ENCODE data around the gene GIMAP7.
"Not testable (repeated sequence)": the region's sequence is repeated elsewhere in the genome, so short reads cannot be mapped to it uniquely, and the experiment has no call there.

GIMAP7 gene

DNA sequence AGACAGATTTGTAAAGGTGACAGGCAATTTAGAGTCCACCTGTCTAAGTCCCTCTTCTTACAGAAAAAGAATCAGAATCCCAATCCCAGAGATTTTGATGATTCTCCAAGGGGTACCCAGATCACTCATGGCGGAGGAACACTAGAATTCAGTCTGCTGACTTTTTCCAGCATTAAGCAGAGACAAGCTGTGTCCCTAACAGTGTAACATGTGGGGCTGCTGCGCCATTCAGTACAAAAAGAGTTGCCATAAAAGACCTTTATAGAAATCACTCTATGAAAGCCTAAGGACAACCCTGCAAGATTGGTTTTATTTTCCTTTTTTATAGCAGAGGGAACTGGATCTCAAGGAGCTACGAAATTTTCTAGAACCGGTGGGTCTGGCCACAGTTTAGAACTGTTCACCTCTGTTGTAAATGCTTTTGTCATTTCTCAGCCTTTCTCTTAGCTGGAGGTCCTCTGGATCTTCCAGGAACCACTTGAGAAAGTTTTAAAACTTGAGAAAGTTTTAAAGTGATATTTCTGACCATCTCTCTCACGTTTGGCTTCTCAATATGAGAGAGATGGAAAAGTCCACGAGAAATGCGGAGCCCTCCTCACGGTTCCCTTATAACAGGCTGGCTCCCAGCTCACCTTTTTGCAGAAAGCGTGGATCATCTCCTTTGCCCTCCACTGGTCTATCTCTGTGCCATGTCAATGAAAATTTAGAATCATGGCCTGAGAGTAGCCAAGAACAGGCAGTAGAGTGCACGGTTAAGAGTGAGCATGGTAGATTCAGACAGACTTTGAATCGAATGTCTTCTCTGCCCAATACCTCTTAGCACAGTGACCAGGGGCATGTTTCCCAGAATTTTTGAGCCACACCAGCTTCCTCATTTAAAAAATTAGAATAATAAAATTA, 826 bp downstream of the GIMAP7 start:
- DNase-seq, result peak in 1 of 5 donors; percentile 52

DNA sequence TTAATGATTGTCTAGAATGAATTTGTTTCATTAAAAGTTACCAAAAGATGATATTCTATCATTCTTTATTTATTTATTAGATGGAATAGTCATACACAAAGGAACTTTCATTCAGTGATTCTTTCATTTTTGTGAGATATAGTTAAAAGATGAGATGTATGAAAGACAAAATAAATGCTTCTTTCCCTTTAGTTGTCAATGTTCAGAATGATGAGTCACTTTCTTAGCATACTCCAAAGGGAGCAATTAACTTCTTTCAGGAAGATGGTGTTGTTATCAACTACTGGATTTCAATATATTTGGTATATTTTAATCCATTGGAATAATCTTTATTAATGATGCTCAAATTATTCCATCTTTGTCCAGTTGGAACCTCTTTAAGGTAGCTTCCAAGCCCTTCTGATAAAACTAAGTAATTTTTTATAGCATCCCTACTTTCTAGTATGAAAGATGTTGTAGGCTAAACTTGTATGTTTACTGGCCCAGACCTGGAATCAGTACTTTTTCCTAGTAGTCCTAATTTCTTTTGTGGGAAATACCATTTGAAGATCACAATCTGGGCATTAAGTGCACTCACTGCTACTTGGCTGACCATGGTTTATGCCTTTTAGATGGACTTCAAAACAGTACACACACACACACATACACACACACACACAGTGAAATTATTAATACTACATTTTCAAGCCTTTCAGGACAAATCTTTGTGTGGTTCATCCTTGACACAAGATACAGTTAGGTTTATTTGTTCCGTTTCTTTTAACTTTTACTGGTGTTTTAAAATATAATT, 2.5 kb downstream of the GIMAP7 start:
- peak in 1 of 5 donors; percentile 36 for DNase-seq

DNA sequence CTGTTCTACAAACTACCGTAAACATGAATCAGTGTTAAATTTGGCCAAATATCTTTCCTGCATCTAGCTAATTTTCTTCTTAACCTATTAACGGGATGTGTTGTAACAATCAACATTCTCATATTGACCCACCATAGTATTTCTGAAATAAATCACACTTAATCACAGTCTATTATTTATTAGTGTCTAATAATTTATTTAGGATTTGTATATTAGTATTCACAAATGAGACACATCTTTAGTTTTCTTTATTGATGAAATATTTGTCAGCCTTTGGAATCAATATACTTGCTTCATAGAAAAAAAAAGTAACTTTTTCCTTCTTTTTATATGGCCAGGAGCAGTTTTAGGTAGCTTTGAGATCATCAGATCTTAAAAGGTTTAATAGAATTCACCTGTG, 4.6 kb downstream of the GIMAP7 start:
- no peak for DNase-seq

DNA sequence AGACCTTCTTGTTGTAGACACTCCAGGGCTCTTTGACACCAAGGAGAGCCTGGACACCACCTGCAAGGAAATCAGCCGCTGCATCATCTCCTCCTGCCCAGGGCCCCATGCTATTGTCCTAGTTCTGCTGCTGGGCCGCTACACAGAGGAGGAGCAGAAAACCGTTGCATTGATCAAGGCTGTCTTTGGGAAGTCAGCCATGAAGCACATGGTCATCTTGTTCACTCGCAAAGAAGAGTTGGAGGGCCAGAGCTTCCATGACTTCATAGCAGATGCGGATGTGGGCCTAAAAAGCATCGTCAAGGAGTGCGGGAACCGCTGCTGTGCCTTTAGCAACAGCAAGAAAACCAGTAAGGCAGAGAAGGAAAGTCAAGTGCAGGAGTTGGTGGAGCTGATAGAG, 5.5 kb downstream of the GIMAP7 start:
- DNase-seq, result peak in 1 of 5 donors; percentile 61

DNA sequence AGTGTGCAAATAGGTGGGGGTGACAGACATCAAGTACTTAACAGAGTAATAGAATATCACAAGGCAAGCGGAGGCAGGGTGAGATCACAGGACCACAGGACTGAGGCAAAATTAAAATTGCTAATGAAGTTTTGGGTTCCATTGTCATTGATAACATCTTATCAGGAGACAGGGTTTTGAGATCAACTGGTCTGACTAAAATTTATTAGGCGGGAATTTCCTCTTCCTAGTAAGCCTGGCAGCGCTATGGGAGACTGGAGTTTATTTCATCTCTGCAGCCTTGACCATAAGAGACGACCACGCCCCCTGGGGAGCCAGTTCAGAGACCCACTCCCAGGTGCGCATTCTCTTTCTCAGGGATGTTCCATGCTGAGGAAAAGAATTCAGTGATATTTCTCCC, 8.3 kb downstream of the GIMAP7 start:
- not testable (repeated sequence) for DNase-seq

DNA sequence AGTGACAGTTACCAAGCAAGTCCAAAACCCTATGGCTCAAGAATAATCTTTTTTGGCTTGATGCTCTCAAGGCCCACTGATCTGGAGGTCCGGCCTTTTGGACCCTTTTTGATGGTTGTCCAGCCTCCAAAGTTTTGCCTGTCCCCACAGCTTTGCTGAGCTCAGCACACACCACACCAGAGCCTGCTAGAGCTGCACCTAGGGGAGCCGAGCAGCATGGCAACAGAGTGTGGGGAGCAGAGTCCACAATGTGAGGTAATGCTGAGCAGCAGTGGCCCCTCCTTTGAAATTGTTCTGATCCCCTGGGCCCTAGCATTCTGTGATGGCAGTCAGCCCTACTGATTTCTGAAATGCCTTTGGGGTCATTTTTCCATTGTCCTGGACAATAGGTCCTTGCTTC, 9.3 kb downstream of the GIMAP7 start:
- DNase-seq, result no peak

DNA sequence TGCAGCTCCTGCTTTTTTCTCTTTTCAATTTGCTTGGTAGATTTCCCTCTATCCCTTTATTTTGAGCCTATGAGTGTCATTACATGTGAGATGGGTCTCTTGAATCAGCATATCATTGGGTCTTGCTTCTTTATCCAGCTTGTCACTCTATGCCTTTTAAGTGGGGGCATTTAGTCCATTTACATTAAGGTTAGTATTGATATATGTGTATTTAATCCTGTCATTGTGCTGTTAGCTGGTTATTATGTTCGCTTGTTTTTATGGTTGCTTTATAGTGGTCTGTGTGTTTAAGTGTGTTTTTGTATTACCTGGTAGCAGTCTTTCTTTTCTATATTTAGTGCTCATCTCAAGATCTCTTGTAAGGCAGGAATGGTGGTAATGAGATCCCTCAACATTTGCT, 17.0 kb downstream of the GIMAP7 start:
- no peak for DNase-seq

DNA sequence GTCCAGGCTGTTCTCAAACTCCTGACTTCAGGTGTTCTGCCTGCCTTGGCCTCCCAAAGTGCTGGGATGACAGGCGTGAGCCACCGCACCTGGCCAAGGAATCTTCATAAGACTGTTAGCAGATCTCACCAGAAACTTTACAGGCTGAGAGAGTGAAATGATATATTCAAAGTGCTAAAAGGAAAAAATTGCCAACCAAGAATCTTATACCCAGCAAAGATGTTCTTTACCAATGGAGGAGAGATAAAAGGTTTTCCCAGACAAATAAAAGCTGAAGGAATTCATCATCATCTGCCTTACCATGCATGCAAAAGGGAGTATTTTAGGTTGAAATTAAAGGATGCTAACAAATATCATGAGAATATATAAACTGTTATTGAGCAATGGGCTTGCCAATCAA, 23.6 kb downstream of the GIMAP7 start:
- DNase-seq, result no peak

DNA sequence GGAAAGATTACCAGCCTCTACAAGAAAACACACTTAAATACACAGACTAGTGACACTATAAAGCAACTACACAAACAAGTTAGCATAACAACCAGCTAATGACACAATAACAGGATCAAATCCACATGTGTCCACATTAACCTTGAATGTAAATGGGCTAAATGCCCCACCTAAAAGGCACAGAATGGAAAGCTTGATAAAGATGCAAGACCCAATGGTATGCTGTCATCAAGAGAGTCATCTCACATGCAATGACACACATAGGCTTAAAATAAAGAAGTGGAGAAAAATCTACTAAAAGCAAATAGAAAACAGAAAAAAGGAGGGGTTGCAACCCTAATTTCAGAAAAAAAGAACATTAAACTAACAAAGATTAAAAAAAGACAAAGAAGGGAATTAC, 38.5 kb downstream of the GIMAP7 start:
- DNase-seq, result no peak

DNA sequence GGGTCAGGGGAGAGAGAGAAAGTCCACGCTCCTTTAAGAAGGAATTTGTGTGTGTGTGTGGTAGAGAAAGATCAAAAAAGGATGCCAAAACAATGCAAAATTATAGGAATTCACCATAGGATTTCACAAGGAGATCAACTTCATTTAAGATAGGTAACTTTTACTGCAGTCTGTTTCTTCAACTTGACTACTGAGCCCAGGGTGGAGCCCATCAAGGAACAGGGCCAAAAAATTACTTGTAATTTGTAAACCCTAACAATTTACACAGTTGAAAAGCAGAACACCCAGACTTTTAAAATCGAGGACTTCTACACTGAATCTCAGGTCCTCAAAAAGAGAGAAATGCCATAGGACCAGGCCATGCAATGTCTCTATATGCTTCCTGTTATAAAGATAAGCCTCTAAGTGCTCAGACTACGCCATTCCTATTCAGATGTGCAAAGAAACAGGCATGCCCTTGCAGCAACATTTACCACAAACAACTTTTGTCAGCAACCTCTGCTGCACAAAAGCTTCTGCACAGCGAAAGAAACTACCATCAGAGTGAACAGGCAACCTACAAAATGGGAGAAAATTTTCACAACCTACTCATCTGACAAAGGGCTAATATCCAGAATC, 42.0 kb downstream of the GIMAP7 start:
- DNase-seq, result peak in 1 of 5 donors; percentile 91

DNA sequence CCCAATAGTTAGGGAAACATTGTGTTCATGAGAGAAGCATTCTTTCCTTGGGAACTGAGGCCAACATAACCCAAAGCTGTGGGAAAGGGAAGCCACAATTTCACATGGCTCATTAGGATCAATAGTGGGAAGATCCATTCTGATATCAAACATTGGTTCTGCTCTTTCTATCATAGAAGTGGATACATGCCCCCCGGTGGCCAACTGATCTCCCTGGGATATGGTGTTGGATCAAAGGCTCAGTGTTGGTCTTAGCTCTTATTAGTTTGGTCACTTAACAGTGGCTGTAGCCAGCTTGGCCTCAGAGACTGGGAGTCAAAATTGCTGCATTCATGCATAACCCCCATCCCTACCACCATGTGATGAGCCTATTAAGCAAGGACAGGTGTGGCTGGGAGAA, 45.8 kb downstream of the GIMAP7 start:
- DNase-seq, result no peak

DNA sequence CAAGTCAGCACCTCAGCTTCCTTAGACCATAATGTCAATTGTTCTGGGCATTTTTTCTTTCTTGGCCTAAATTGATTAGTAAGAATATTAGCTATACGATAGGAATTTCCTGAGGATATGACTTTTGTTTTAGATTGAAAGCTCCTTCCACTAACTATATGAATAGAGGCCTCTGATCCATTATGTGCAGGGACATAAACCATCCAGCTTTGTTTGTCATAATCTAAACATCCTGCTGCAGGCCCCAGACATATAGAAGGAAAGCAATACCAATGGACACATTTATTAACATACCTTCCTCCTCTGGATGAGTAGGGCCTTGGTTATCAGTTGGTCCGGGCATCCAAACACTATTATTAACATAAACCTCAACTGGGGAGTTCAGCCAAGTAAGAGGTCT, 48.2 kb downstream of the GIMAP7 start:
- no peak for DNase-seq

DNA sequence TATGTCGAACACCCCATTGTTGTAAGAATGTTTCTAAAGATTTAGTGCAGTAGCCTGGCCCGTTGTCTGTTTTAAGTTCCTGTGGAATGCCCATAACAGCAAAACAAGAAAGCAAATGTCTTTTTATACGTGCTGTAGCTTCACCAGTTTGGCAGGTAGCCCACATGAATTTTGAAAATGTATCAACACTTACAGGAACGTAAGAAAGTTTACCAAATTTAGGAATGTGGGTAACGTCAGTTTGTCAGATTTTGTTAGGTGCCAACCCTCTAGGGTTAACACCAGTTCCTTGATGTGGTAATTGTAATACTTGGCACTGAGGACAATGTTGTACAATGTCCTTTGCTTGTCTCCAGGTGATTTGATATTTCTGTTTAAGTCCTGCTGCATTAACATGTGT, 49.3 kb downstream of the GIMAP7 start:
- DNase-seq, result peak in 1 of 5 donors; percentile 71

DNA sequence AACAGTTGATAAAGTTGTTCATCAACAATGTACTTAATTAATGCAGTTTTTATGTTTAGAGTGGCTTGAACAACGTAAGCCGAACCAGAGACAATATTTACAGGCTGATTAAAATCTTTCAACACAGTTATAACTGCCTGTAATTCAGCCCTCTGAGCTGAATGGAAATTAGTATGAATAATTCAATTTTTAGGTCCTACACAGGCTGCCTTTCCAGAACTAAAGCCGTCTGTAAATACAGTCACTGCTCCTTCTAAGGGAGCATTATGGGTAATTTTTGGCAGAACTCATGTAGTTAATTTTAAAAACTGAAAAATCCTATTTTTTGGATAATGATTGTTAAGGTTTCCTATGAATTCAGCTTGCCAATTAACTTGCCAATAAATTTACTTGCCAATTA, 49.9 kb downstream of the GIMAP7 start:
- DNase-seq, result no peak

DNA sequence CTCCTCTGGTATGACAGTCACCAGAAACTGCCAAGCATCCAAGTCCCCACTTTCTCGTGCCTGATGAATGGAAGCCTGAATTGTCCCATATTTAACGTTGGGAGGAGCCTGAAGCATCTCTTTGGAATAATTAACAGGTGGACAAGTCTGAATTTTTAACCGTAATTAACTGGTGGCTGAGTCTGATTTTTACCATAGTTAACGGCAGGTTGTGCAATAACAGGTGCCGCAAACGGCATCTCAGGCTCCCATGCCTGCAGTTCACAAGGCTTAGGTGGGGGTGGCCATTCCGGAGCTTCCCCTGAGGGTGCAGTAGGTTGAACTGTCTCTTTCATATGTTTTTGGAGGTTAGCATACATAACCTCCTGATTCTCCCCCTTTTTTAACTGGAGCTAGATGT, 50.6 kb downstream of the GIMAP7 start:
- DNase-seq, result no peak

DNA sequence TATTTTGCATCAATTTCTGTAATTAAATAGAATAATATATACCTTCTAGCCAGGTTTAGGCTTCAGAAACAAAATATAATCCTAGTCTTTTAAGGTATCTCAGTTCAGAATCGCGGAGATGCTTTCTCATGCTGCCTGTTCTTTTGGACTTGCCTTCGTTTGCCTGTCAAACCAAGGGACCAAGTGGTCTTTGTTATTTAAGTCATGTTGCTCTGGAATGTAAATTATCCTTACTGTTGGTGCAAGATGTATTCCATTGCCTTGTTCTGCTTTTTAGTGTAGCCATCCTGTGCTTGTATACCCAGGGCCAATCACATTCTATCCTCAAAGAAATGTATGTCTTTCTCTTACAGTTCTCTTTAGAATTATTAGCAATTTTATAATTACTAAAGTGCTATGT, 51.5 kb downstream of the GIMAP7 start:
- no peak for DNase-seq

DNA sequence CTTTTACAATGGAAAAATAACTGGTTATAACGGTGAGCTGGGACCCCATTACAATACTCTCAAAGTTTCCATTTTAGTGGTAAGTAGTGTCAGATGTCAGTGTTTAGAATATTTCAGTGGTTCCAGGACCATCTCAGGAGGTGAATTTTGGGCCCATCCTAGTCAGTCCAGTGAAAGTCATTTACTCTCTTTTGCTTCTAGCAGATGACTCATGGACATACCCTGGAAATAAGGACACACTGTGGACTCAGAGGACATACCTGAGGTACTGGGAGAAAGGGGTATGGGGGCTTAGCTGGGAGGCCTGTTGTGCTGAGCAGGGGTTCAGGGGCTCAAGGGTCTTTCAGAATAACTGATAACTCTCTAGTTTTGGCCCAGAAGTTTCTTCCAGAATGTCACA, 51.9 kb downstream of the GIMAP7 start:
- no peak for DNase-seq

DNA sequence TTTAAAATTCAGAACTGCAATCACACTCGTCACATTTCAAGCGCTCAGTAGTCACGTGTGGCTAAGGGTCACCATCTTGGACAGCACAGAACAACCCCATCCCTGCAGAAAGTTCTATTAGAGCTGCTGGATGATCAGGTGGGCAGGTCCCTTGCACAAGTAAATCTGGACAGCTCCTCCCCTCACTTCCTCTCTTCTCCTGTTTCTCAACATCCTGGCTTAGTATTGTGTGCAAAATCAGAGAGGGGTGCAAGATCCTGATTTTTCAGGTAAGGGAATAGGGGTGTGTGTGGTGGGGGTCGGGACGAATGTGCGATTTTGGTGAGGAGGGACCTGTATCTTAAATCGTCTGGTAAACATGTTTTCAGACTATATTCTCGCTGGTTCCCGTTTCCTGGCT, 52.5 kb downstream of the GIMAP7 start, which contains the start of gene GIMAP4:
Gene GIMAP4 (plus strand): TSS at position 222 of the 400 bp plus-strand sequence. CDS start 2,512 bp downstream, outside the sequence.
- peak in 1 of 5 donors; percentile 70 for DNase-seq

DNA sequence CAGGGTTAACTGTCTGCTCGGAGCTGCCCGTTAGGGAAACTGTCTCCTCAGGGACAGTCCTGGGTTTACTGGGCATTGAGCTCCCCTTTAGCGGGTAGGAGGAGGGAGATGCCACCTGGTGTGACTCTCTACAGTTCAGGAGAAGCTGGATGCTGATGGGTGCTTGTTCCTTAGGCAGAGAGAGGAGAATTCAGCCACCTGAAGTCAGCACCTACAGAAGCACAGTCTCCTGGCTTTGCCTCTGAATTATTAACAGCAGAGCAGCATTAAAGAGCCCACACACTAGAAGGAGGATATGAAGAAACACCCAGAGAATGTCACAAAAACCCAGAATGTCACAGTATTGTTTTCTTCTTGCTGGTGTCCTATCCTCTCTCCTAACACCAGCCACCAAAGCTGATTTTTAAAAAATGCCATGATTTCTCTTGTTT, 53.2 kb downstream of the GIMAP7 start:
- DNase-seq, result peak in 1 of 5 donors; percentile 41

DNA sequence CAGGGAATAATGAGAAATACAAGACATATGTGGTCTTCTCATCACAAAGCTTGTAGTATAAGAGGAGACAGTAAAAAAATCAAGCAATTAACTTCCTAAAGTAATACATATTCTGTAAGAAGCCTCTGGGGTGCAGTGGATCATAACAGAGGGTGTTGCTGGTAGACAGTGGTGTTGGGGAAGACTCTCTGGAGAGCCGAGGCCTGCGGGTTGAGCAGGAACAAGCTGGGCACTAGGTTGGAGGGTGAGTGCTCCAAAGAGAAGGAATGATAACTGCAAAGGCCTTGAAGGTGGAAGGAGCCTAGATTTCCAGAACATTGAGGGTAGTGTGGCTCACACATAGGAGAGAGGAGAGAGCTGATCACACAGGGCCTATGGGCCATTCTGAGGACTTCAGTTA, 54.0 kb downstream of the GIMAP7 start:
- peak in 1 of 5 donors; percentile 57 for DNase-seq

DNA sequence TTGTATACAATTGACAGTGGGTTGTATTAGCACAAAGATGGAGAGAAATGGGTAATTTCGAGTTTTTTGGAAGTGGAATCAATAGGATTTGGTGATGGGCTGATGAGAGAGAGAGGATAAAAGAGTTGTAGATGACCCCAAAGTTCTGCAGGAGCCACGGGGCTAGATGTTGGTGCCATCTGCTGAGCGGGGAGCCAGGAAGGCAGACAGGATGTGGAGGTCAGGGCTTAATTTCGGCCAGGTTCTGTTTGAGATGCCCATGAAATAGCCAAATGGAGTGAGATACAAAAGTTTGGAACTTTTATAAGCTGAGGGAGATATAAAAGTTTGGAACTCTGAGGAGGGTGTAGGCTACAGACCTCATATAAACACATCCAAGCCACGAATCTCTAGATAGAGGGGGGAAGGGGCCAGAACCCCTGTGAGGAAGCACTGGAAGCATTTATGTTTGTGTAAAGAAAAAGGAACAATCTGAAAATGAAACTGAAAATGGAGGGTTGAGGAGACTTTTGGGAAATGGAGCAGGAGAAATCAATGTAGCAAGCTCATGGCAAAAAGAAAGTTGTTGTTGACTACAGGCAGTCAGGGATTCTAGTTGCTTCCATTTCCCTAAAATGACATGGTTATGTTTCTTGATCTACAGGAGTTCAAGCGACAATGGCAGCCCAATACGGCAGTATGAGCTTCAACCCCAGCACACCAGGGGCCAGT, 54.7 kb downstream of the GIMAP7 start:
- no peak for DNase-seq

All from T-helper 1 cell (primary cell).